Measurements from ENCODE around the gene PGF. TPM values are rescaled to one million over a fixed set of nuclear protein-coding genes. Genes with fewer than 3 reads are reported as not detected.

Gene PGF
- total RNA-seq, 1 donor from 2014 or later = 2.9 TPM

DNA sequence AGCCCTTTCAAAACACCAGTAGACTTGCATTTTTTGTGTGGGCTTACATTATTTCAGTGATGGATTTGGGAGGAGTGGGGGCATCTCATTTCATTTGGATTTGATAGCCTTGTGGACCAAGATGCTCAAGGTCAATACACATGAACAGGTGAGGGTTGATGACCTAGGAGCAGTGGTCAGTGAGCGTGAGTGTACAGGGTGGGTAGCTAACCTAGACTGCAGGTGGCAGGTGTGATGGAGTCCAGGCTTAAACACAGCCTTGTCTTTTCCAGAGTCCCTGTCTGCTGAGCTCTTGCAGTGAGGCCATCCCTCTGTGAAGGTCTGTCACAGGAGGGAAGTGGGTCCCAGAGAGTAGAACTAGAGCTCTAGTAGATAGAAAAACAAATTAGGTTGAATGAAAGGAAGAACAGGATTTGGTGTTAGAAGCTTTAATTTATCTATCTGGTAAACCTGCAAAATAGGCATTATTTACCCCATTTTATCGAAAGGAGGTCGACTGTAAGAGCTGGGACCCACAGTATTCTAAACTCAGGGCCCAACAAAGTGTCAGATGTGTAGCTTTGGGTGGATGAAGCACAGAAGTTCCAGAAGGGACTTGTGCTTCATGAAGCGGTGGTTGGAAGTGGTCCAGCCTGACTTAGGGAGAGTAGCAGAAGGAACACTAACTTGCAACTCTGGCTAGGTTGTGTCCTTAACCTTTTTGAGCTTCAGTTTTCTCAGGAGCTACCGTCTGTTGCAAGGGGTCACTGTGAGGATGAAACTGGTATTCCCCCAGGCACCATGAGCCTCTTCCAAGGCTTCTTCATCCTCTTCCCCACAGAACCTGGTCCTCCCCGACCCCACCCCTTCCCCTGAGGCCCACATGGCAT, 50.5 kb downstream of the PGF start:
- no peak for DNase-seq (ENCODE audit: low spot score)

DNA sequence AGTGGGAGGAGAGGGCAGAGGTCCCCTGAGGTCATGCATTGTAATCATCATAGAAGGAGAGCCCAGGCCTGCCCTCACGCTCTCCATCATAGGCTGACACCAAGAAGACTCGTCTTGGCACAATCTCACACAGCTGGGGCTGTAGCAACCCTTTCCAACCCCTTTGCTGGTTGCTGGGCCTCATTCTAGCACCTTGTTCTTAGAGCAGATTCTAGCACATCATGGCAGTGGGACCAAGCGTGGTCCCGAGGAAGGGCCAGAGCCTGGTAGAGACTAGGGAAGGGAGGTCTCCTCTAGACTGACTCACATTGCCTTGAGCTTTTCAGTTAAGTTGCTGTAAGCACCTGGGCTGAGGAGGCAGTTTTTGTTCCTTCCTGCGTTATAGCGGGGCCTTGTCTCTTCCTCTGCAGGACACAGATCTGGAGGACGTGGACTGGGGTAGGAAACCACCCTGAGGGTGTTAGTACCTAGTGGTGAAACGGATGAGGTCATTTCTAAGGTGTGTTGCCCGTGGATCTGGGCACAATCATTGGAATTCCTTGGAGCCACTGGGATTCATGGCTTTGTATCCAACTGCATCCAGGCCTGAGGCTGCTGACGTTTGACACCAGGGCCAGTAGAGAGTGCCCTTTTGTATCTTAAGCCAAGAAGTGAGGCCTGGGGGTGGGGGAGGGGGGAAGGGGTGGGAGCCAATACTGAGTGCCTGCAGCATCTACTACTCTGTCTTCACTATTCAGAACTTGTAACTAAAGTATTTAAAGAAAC, 52.3 kb downstream of the PGF start:
- no peak for DNase-seq (ENCODE audit: low spot score)

DNA sequence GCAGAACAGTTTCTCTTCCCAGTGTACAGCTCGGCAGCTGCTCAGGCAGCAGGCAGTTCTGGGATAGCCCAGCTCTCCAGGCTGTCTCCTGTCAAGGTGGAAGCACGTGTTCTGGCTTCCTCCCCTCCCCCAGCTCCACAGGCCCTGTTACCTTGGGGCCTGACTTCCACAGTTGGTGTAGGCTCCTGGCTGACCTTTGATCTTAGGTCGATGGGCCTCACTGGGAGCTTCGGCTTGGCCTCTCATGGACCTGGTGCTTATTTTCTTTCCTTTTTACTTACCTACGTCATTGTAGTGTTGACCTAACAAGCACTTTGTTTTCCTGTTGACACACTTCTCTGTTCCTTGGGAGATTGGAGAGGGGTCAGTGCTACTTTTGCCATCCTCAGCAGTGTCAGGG, 56.7 kb downstream of the PGF start:
- no peak for DNase-seq (ENCODE audit: low spot score)

DNA sequence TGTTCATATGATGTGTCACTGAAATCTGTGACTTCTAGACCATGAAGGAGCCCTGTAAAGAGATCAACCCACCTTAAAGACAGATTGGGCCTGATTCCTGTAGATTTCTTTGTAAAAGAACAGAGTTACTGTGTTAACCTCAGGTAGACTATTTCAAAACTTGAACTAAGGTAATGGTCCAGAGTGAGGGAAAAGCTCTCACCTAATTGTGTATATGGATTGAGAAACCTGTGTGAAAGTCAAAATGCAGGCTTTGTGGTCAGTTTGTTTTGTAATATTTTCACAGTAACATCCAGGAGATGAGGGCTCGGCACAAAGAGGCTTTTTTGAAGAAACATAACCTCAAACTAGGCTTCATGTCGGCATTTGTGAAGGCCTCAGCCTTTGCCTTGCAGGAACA, 57.3 kb downstream of the PGF start:
- no peak for DNase-seq (ENCODE audit: low spot score)

DNA sequence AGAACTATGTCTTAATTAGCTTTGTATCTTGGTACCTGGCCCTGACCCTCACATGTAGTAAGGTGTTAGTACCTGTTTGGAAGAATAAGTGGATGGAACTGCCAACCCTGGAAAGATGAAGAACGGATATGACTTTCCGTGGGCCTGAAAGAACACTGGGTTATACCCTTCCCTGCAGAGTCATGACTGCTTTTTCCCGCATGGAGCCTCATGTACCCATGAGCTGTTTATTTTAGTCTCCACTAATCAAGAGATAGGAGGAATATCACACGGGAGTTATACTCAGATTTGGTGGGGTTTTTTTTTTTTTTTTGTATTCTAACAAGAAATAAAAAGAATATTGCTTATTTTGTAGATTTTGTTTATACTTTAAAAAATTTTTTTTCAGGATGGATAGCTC, 57.8 kb downstream of the PGF start:
- no peak for DNase-seq (ENCODE audit: low spot score)

DNA sequence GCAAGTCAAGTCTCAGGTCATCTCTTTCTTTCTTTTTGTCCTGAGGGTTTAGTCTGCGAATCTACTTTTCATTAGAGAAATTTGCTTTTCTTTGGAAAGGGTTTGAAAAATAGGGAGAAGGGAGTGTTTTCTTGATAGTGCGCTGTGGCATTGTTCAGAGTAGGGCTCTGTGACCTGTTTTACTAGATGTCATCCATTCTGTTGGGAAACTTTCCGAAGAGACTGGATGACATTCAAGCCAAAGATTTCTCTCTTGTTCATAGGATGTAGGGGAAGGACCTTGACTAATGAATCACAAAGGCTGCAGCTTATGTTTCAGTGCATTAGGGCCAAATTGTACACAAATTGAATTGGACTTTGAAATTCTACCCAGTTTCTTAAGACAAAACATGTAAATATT, 59.0 kb downstream of the PGF start:
- no peak for DNase-seq (ENCODE audit: low spot score)

DNA sequence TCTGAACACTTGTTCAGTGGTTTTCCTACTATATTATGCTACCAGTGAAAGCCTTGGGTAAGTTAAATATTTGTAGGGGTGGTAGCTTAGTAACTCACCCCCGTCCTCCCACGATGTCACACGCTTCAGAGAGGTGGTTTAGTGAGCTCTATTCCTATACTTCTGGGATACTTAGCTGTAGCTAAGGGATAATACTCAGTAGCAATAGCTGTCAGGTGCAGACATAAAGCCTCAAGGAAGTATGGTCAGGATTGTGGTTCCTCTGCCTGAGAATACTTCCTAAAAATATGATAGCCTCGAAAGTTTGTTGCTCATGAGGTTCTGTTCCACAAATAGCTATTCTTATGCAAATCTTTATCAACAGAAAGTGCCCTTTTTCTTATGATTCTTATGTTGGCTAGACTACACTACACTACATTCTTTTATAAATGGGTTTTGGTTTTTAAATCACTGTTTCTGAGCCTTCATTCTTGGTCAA, 61.7 kb downstream of the PGF start:
- no peak for DNase-seq (ENCODE audit: low spot score)

DNA sequence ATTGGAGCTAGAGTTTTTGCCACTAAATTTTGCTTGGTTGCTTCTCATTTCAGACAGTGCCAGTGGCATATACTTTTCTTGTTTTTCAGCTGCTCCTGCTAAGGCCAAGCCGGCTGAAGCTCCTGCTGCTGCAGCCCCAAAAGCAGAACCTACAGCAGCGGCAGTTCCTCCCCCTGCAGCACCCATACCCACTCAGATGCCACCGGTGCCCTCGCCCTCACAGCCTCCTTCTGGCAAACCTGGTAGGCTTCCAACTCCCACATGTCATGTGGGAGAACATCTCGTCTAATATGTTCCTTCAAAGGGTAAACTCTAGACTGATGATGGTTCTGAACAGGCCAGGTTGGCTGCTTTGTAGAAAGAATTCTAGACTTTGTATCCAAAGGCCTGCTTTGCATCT, 62.7 kb downstream of the PGF start:
- no peak for DNase-seq (ENCODE audit: low spot score)

DNA sequence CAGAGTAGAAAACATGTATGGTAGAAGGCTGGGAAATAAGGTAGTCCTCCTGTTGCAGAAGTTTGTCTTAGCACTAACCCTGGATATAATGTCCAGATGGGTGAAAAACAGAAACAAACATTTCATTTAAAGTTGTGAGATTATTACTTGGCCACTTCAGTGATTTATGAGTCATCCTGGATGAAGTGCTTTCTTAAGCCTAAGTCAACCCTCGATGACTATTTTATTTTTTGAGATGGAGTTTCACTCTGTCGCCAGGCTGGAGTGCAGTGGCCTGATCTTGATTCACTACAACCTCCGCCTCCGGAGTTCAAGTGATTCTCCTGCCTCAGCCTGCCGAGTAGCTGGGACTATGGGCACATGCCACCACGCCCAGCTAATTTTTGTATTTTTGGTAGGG, 63.5 kb downstream of the PGF start:
- DNase-seq (ENCODE audit: low spot score) = no peak

Other genes starting within 250 kb of the PGF start
- 31.9 TPM for gene AREL1, start 242.5 kb downstream of the PGF start, total RNA-seq
- 37.6 TPM for gene FCF1, start 242.5 kb downstream of the PGF start, total RNA-seq
- 51.4 TPM for gene YLPM1, start 192.3 kb downstream of the PGF start, total RNA-seq
- not detected for gene PROX2, start 79.5 kb downstream of the PGF start, total RNA-seq
- 143 TPM for gene DLST, start 73.7 kb downstream of the PGF start, total RNA-seq
- 23.6 TPM for gene RPS6KL1, start 32.3 kb downstream of the PGF start, total RNA-seq
- 33.2 TPM for gene EIF2B2, start 47.3 kb upstream of the PGF start, total RNA-seq
- gene MLH3, start 95.9 kb upstream of the PGF start, total RNA-seq = 27.9 TPM
- 9.1 TPM for gene ACYP1, start 108.4 kb upstream of the PGF start, total RNA-seq
- gene ZC2HC1C, start 114.0 kb upstream of the PGF start, total RNA-seq = 3.1 TPM
- 105 TPM for gene NEK9, start 171.5 kb upstream of the PGF start, total RNA-seq
- gene TMED10, start 221.0 kb upstream of the PGF start, total RNA-seq = 330 TPM